GM12878 (cell line): ENCODE measurements around the gene SETBP1. TPM values are rescaled to one million over a fixed set of nuclear protein-coding genes. Genes with fewer than 3 reads are reported as not detected.

Experiments used
- BCL3 ChIP-seq: IDR thresholded peaks from 2 replicates; pipeline ENCODE4 v1.6.1; 2011; ENCODE audit warnings: borderline replicate concordance, low read depth, mild to moderate bottlenecking, moderate library complexity, low read length; ENCODE audit not compliant: insufficient read depth, poor library complexity, severe bottlenecking
- CTCF ChIP-seq, 3 experiments: IDR thresholded peaks in 2 of 3; conservative IDR thresholded peaks in 1 of 3; 2 replicates each; pipeline ENCODE4 v1.5.1; 2011; ENCODE audit warnings: low read depth in 3 of 3, low read length in 3 of 3, mild to moderate bottlenecking in 3 of 3, control low read depth in 2 of 3, moderate library complexity in 2 of 3, inconsistent platforms in 1 of 3, mixed read lengths in 1 of 3; ENCODE audit not compliant: control insufficient read depth in 2 of 3, insufficient read depth in 1 of 3; ENCODE audit errors: extremely low read depth in 1 of 3
- GABPA ChIP-seq: IDR thresholded peaks from 2 replicates; pipeline ENCODE4 v1.6.1; 2014; ENCODE audit warnings: antibody characterized with exemption, low read depth, mild to moderate bottlenecking, inconsistent platforms
- HDAC2 ChIP-seq: fragments of 200-600 bp; sonication (generic); IDR thresholded peaks from 2 replicates; pipeline ENCODE4 v1.6.1; 2017
- JUNB ChIP-seq: IDR thresholded peaks from 2 replicates; pipeline ENCODE4 v1.6.1; 2016; ENCODE audit warnings: antibody characterized with exemption, mild to moderate bottlenecking
- KAT2A ChIP-seq: conservative IDR thresholded peaks from 2 replicates; pipeline ENCODE4 v1.6.1; 2011; ENCODE audit warnings: low read depth, low read length; ENCODE audit not compliant: control insufficient read depth
- NFXL1 ChIP-seq: fragments of 450-650 bp; IDR thresholded peaks from 2 replicates; pipeline ENCODE4 v1.6.1; 2017; ENCODE audit warnings: antibody characterized with exemption, mild to moderate bottlenecking, borderline replicate concordance
- NFYB ChIP-seq: IDR thresholded peaks from 2 replicates; pipeline ENCODE4 v1.6.1; 2011; ENCODE audit warnings: low read depth, mild to moderate bottlenecking, low read length, improper control_type of control experiment, moderate library complexity; ENCODE audit not compliant: insufficient read depth
- NKRF ChIP-seq: fragments of 450-650 bp; conservative IDR thresholded peaks from 2 replicates; pipeline ENCODE4 v1.6.1; 2017; ENCODE audit warnings: mild to moderate bottlenecking, moderate library complexity
- YY1 ChIP-seq: IDR thresholded peaks from 2 replicates; pipeline ENCODE4 v1.6.1; 2011; ENCODE audit warnings: low read depth, mild to moderate bottlenecking, low read length
- ZBTB33 ChIP-seq: fragments of 450-650 bp; IDR thresholded peaks from 2 replicates; pipeline ENCODE4 v1.6.1; 2017; ENCODE audit warnings: mild to moderate bottlenecking
- ZBTB4 ChIP-seq: fragments of 450-650 bp; formaldehyde crosslinking; IDR thresholded peaks from 2 replicates; pipeline ENCODE4 v1.4.0; 2022; ENCODE audit warnings: mild to moderate bottlenecking, moderate library complexity
- ZNF592 ChIP-seq: fragments of 450-650 bp; IDR thresholded peaks from 2 replicates; pipeline ENCODE4 v1.6.1; 2017; ENCODE audit warnings: mild to moderate bottlenecking, moderate library complexity
- ZNF622 ChIP-seq: fragments of 450-650 bp; IDR thresholded peaks from 2 replicates; pipeline ENCODE4 v1.6.1; 2017; ENCODE audit warnings: mild to moderate bottlenecking, inconsistent platforms
- polyA plus RNA-seq, 11 experiments: library from polyadenylated mRNA; depleted of rRNA in 4 of 11; unstranded in 6 of 11; stranded (reverse) in 5 of 11; fragments of >200 nt; fragmentation: Nextera tagmentation in 4 of 11; fragmentation: Illumina TruSeq in 1 of 11; extraction: Ambion mirVana in 4 of 11; extraction: Trizol in 1 of 11; gene quantifications; 1 replicate in 1 of 11; 2 replicates in 10 of 11; pipeline versions ENCODE4 v1.2.1 to v1.2.3, GENCODE V29; 2011 to 2016; ENCODE audit warnings: inconsistent platforms in 2 of 11, missing spikeins in 2 of 11, low read depth in 1 of 11
- total RNA-seq, 4 experiments: library from RNA; depleted of rRNA in 3 of 4; stranded (reverse); fragments of >200 nt in 3 of 4; fragmentation: Illumina TruSeq in 1 of 4; extraction: Trizol in 1 of 4; gene quantifications; 2 replicates each; pipeline versions ENCODE4 v1.2.1 to v1.2.3, GENCODE V29; 2013 to 2021

SETBP1 gene
- total and polyA plus RNA-seq, 10 of the 15 experiments (the other 5 are each of a cell fraction or from before 2014, with no cell fraction given): 0.99 to 29.7 (median 8.3) TPM

- TF ChIP-seq KAT2A (no peak), ZNF622 (no peak), HDAC2 (no peak), NFXL1 (no peak), GABPA (no peak), JUNB (peak; percentile 28; the same call in 1 of the 2 replicates), ZBTB33 (no peak), YY1 (0 out of 2 replicates have a peak, but pooled peaks have one; percentile 19), NFYB (no peak), BCL3 (no peak), NKRF (no peak), CTCF (IDR thresholded peaks at IDR 0.05 in 2 of 3, conservative IDR thresholded peaks at IDR 0.05 in 1 of 3; ENCODE audit: control insufficient read depth in 2 of 3, extremely low read depth in 1 of 3, insufficient read depth in 1 of 3, low read depth in 3 of 3, low read length in 3 of 3) (no peak), ZNF592 (no peak), ZBTB4 (CRISPR knock-in tag) (no peak)
Observed at GRCh38 chr18:44716697-44717163, 36.0 kb downstream of the SETBP1 start (continued).
